ENCODE data around the gene NDUFA8.
A peak's percentile ranks its signal among the peaks of the same experiment; 100 is the strongest.

Gene NDUFA8

GRCh38 chr9:122096620-122097415 is 62.8 kb downstream of the NDUFA8 start:
- TF ChIP-seq CTCF (IDR thresholded peaks at IDR 0.05; ENCODE audit: low read depth, low read length) (no peak), POLR2A (IDR thresholded peaks at IDR 0.05; ENCODE audit: extremely low read depth, insufficient read length) (no peak), MYC (IDR thresholded peaks at IDR 0.05; ENCODE audit: low read depth, low read length) (no peak), MAX (IDR thresholded peaks at IDR 0.05; ENCODE audit: low read depth, low read length) (no peak)
- no peak overlapping the region for H3K4me3 ChIP-seq (ENCODE audit: low read depth, low read length)

GRCh38 chr9:122095010-122095767 is 64.4 kb downstream of the NDUFA8 start:
- TF ChIP-seq MAX (IDR thresholded peaks at IDR 0.05; ENCODE audit: low read depth, low read length) (peak; percentile 33; the same call in 1 of the 2 replicates), POLR2A (IDR thresholded peaks at IDR 0.05; ENCODE audit: extremely low read depth, insufficient read length) (no peak), MYC (IDR thresholded peaks at IDR 0.05; ENCODE audit: low read depth, low read length) (no peak), CTCF (IDR thresholded peaks at IDR 0.05; ENCODE audit: low read depth, low read length) (peak; percentile 69)
- no peak overlapping the region for H3K4me3 ChIP-seq (ENCODE audit: low read depth, low read length)
- peak; percentile 71 for DNase-seq (ENCODE audit: low read depth)

More at GRCh38 chr9:122096620-122097415, 62.8 kb downstream of the NDUFA8 start:
- DNase-seq (ENCODE audit: low read depth) = no peak
